ENCODE measurements around the gene MEF2B.

Gene MEF2B

DNA sequence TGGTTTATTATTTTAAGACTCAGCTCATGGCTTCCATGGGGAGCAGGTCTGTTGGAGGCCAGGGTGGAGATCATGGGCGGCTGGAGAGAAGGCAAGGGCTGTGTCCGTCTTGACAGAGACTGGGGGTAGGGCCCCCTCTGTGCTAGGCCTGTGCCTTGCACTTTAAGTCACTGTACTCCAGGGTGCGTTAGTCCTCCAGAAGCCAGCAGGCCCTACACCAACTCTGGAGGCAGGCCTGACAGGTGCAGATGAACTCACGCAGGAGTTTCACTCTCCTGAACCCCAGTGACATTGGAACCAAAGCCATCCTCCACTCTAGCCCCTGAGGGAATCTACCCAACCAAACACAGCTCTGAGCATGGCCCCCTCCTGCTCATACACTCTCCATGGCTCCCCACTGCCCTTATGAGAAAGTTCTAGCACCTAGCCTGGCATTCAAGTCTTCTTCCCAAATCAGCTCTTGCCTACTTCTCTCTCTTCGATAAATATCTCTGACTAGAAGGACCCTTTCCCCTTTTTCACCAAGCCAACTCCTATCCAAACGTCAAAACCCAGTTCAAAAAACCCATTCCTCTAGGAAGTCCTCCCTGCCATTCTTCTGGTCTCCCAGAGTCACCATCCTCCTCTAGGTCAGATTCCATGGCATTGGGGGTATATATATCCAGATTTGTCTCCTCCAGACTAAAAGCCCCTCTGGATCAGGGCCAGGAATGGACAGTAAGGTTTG lies 15.1 kb downstream of the MEF2B start:
- Histone ChIP-seq H3K36me3 (replicated peaks; ENCODE audit: insufficient read depth, low read length) (no peaks in the 10 kb centered on the region), H3K9me3 (replicated peaks; ENCODE audit: insufficient read depth, low read length) (no peaks in the 10 kb centered on the region), H3K9ac (ENCODE audit: low read length) (no peak overlapping the region), H3K4me2 (ENCODE audit: low read depth, low read length) (no peak overlapping the region), H3K27ac (ENCODE audit: low read length) (no peak overlapping the region), H2AFZ (ENCODE audit: low read length) (no peak overlapping the region), H3K4me3 (ENCODE audit: low read length) (no peak overlapping the region), H4K20me1 (ENCODE audit: insufficient read depth, low read length) (no peaks in the 10 kb centered on the region), H3K4me1 (ENCODE audit: low read length) (no peaks in the 10 kb centered on the region), H3K27me3 (replicated peaks; ENCODE audit: insufficient read depth, low read length) (no peaks in the 10 kb centered on the region), H3F3A (ENCODE audit: insufficient read depth, low read length) (no peaks in the 10 kb centered on the region), H3K79me2 (ENCODE audit: low read length) (no peaks in the 10 kb centered on the region), H3K9me2 (replicated peaks; ENCODE audit: insufficient read depth, low read length) (no peaks in the 10 kb centered on the region)
- DNase-seq: no peak
- TF ChIP-seq CTCF (IDR thresholded peaks at IDR 0.05; ENCODE audit: low read length) (no peak), EZH2phosphoT487 (IDR thresholded peaks at IDR 0.05; ENCODE audit: low read length) (no peak), EZH2 (optimal IDR thresholded peaks at IDR 0.05; ENCODE audit: low read depth, low read length) (no peak)

DNA sequence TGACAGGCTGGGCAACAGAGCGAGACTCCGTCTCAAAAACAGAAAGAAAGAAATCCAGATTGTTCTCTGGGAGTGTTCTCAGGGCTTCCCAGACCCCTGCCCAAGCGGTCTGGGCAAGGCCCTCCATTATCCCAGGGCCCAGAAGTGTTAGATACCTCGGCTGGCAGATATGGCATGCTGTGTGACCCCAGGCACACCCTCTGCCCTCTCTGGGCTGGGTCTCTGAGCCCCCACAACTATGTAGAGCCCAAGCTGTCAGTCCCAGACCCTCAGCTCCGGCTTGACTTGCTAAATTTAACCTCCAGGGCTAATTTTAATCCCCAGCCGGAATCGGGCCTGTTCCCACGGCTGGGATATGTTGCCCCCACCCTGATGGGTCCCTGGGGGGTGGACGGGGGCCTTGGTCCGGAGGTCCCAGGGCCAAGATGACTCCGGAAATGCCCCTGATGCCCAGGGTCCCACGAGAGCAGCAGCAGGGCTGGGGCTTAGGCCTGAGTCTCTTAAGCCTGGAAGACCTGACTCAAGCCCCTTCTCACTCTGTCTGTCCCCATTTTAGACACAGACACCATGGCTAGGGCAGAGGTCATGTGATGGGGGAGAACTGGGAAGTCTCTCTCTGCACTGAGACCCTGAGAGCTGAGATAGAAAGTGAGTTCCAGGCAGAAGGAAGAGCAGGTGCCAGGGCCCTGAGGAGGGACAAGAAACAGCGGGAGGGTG lies 17.2 kb downstream of the MEF2B start:
- no peak for DNase-seq

DNA sequence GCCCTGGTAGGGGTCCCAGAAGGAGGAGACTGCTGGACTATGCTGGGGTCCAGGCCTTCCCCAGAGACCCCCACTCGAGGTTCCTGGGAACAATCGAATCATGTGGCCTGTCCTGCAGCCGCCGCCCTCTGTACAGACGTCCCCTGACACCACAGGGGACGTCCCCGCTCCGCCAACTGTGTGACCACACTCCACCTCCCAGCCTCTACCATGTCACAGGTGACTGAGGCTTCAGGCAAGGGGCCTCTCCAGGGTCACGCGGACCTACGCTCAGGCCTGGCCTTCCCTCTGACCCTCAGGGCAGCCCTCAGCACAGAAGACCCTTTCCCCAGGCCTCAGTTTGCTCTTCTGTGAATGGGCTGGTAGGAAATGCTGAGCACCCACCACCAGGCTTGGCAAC lies 18.6 kb downstream of the MEF2B start:
- Histone ChIP-seq H3K4me2 (ENCODE audit: low read depth, low read length) (no peak overlapping the region), H3K4me1 (ENCODE audit: low read length) (no peaks in the 10 kb centered on the region), H3K27me3 (replicated peaks; ENCODE audit: insufficient read depth, low read length) (no peaks in the 10 kb centered on the region), H3K79me2 (ENCODE audit: low read length) (no peaks in the 10 kb centered on the region), H2AFZ (ENCODE audit: low read length) (no peak overlapping the region), H3K9me3 (replicated peaks; ENCODE audit: insufficient read depth, low read length) (no peaks in the 10 kb centered on the region), H3K9me2 (replicated peaks; ENCODE audit: insufficient read depth, low read length) (no peaks in the 10 kb centered on the region), H4K20me1 (ENCODE audit: insufficient read depth, low read length) (no peaks in the 10 kb centered on the region), H3K27ac (ENCODE audit: low read length) (no peak overlapping the region), H3K4me3 (ENCODE audit: low read length) (no peak overlapping the region), H3K36me3 (replicated peaks; ENCODE audit: insufficient read depth, low read length) (no peaks in the 10 kb centered on the region), H3F3A (ENCODE audit: insufficient read depth, low read length) (no peaks in the 10 kb centered on the region), H3K9ac (ENCODE audit: low read length) (no peak overlapping the region)
- no peak for DNase-seq
- TF ChIP-seq EZH2phosphoT487 (IDR thresholded peaks at IDR 0.05; ENCODE audit: low read length) (no peak), CTCF (IDR thresholded peaks at IDR 0.05; ENCODE audit: low read length) (no peak), EZH2 (optimal IDR thresholded peaks at IDR 0.05; ENCODE audit: low read depth, low read length) (no peak)

More for the DNA sequence above, 17.2 kb downstream of the MEF2B start:
- Histone ChIP-seq H3F3A (ENCODE audit: insufficient read depth, low read length) (no peaks in the 10 kb centered on the region), H3K9me3 (replicated peaks; ENCODE audit: insufficient read depth, low read length) (no peaks in the 10 kb centered on the region), H3K9me2 (replicated peaks; ENCODE audit: insufficient read depth, low read length) (no peaks in the 10 kb centered on the region), H3K4me2 (ENCODE audit: low read depth, low read length) (no peak overlapping the region), H3K36me3 (replicated peaks; ENCODE audit: insufficient read depth, low read length) (no peaks in the 10 kb centered on the region), H3K27ac (ENCODE audit: low read length) (no peak overlapping the region), H3K9ac (ENCODE audit: low read length) (no peak overlapping the region), H4K20me1 (ENCODE audit: insufficient read depth, low read length) (no peaks in the 10 kb centered on the region), H3K4me1 (ENCODE audit: low read length) (no peaks in the 10 kb centered on the region), H3K27me3 (replicated peaks; ENCODE audit: insufficient read depth, low read length) (no peaks in the 10 kb centered on the region), H2AFZ (ENCODE audit: low read length) (no peak overlapping the region), H3K4me3 (ENCODE audit: low read length) (no peak overlapping the region), H3K79me2 (ENCODE audit: low read length) (no peaks in the 10 kb centered on the region)
- TF ChIP-seq CTCF (IDR thresholded peaks at IDR 0.05; ENCODE audit: low read length): no peak
- TF ChIP-seq EZH2phosphoT487 (IDR thresholded peaks at IDR 0.05; ENCODE audit: low read length): no peak
- TF ChIP-seq EZH2 (optimal IDR thresholded peaks at IDR 0.05; ENCODE audit: low read depth, low read length): no peak

Data from MM.1S (cell line).